GM12875 (cell line): ENCODE measurements around the gene GRIK4.

Experiments used
- H3K4me3 ChIP-seq: one replicate; pipeline ENCODE4 v1.5.1; 2011; ENCODE audit warnings: low read depth, low read length, control low read depth
- TF ChIP-seq, protein P1 (sequence below): IDR thresholded peaks from 2 replicates; pipeline ENCODE4 v1.5.1; 2011; ENCODE audit warnings: low read depth, mild to moderate bottlenecking, control low read depth, inconsistent platforms, low read length, moderate library complexity, borderline replicate concordance; ENCODE audit not compliant: insufficient read depth

GRIK4 gene

DNA sequence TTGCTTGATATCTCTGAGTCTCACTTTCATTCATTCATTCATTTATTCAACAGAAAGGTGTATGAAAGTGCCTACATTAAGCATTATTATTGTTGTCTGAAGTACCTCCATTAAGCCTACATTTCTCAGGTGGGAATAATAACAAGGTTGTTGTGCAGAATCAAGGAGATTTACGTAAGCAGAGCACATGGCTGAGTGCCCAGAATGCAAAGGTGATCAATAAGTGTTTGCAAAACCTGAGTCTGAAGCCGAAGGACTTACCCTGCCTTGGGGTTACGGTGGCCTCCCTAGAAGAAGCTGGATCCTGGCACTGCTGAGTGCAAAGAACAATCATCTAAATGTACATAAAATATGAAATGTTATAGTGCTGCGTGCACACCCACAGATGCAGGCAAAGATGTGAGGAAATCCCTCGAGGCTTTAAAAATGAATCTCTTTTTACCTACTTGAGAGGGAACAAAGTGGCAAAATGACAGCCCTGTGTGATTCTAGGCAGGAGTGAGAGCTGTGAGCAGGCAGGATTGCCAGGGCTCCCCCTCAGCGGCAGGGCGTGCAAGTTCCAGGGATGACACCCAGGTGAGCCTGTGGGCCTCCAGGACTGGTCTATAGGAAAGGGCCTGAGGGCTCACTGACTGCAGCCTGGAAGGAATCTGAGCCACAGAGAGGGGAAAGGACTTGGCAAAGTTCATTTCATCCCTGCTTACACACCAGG lies 379.2 kb downstream of the GRIK4 start:
- H3K4me3 ChIP-seq: no peak overlapping the region
- TF ChIP-seq, protein P1, sequence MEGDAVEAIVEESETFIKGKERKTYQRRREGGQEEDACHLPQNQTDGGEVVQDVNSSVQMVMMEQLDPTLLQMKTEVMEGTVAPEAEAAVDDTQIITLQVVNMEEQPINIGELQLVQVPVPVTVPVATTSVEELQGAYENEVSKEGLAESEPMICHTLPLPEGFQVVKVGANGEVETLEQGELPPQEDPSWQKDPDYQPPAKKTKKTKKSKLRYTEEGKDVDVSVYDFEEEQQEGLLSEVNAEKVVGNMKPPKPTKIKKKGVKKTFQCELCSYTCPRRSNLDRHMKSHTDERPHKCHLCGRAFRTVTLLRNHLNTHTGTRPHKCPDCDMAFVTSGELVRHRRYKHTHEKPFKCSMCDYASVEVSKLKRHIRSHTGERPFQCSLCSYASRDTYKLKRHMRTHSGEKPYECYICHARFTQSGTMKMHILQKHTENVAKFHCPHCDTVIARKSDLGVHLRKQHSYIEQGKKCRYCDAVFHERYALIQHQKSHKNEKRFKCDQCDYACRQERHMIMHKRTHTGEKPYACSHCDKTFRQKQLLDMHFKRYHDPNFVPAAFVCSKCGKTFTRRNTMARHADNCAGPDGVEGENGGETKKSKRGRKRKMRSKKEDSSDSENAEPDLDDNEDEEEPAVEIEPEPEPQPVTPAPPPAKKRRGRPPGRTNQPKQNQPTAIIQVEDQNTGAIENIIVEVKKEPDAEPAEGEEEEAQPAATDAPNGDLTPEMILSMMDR: no peak

DNA sequence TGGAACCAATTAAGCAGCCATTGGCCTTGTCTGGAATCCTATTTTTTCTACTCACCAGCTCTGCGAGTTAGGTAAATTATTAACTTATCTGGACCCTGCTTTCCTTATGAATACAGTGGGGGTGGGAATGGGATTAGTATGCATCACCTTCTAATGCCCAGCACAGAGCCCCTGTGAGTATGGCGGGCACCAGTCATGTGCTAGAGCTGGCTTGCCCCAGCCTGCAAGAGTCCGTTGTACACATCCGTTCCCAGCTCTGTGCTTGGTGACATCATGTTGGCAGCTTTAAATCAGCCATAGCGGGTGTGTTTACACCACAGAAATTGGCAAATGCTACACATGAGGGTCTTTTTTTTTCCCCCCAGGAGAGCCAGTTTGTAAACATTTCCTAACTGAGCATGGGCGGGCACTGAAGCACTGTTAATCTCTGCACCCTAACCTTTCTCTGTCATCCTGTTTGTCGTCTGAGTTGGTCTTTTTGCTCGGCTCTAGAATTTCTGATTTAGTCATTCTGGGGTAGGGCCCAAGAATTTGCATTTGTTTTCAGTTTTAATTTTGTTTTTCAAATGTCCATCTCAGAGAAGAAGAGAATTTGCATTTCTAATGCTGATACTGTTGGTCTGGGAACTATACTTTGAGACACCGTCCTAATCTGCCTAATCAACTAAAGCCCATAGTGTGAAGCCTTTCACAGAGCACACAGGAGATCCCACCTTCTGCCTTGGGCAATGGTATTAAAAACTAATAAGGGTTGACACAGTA lies 382.1 kb downstream of the GRIK4 start:
- TF ChIP-seq, protein P1: no peak
- no peak overlapping the region for H3K4me3 ChIP-seq

DNA sequence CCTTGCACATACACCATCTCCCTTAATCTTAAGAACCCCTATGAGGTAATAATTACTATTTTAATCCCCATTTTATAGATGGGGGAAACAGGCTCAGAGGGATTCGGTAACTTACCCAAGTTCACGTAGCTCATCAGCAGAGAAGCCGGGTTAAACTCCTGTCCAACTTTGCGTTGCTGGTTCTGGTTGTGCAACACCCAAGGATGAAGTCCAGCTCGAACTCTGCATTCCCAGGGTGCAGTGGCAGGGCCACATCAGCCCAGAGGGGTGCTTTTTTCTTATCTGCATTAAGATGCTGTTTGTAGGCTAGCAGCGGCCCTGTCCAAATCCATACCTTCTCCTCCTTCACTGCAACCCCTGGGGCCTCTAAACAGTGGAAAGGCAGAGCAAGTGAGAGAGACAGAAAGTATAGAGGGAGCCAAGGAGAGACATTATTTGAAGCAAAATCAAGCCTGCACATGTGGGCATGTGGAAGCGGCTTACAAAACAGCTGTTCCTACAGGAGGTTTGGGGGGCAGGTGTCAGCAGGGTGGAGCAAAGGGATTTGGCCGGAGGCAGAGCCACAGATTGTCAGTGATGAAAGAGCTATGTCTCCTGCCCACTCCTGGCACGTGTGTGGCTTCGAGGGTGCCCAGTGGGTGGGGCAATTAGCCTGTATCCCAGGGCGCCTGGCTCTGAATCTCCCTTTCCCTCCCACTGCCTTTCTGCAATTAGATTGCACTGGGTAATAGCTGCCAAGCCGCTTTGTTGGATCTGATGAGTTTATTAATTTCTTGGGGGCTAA lies 382.8 kb downstream of the GRIK4 start:
- TF ChIP-seq, protein P1: no peak
- no peak overlapping the region for H3K4me3 ChIP-seq

DNA sequence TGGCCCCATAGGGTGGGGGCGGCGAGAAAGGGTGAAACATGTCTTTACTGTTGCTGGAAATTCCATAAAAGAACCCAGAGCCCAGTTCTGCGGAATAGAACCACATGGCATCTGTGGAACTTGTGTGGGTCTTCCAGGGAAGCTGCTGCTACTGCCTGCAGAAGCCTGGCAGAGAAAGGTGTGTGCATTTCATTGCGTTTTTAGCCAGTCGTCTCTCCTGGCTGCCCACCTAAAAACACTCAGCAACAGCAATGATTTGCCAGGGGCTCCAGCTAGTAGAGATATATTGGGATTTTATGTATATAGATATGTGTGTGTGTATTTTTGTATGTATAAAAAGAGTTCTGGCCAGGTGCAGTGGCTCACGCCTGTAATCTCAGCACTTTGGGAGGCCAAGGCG lies 385.1 kb downstream of the GRIK4 start:
- TF ChIP-seq, protein P1: no peak
- no peak overlapping the region for H3K4me3 ChIP-seq

DNA sequence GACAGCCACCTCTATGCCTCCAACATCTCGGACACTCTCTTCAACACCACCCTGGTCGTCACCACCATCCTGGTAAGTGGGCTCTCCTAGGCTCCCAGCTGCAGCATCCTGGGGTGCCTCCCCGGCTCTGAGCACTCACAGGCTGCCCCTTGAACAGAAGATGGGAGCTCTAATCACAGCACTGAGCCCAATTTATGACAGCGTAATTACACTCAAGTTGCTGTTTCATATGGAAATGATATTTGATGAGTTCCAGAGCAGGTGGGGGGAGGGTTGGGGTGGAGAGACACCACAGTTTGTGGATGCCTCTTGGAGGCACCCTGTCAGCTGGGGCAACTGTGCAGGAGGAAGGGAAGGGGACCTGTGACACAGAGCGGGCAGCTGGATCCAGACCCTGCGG lies 387.0 kb downstream of the GRIK4 start:
- H3K4me3 ChIP-seq: no peak overlapping the region
- TF ChIP-seq, protein P1: no peak

DNA sequence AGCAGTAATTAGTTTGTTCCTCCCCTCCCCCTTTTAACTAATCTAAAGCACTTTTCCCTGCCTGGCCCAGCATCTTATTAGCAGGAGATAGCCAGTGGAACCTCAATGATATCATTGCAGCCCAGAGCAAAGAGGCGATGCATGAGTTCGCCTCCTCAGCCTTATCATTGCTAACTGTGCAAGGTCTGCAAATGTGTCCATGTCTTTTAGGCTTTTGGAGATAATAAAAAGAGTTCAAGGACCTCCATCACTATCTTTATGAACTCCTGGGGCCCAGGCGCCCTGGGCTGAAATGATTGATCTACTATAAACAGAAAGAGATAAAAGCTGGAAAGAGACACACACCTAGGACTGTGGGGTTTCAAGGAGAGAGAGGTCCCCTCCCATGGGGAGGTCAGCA lies 388.2 kb downstream of the GRIK4 start:
- TF ChIP-seq, protein P1: no peak
- H3K4me3 ChIP-seq: no peak overlapping the region
